HG03066 (cell line): ENCODE results near the gene MINDY4B.

Experiments used
- ATAC-seq: cut with Tn5 transposase; IDR thresholded peaks from one replicate; pipeline ENCODE4 v1.9.1; 2021; ENCODE audit warnings: low read depth; ENCODE audit not compliant: unreplicated experiment

The MINDY4B gene

GRCh38 chr3:150850191-150850590, 55.0 kb downstream of the MINDY4B start:
- no peak for ATAC-seq

- ATAC-seq = no peak
Measured at GRCh38 chr3:150848864-150849263, 56.4 kb downstream of the MINDY4B start.

GRCh38 chr3:150847433-150847832, 57.8 kb downstream of the MINDY4B start:
- ATAC-seq = no peak

DNA sequence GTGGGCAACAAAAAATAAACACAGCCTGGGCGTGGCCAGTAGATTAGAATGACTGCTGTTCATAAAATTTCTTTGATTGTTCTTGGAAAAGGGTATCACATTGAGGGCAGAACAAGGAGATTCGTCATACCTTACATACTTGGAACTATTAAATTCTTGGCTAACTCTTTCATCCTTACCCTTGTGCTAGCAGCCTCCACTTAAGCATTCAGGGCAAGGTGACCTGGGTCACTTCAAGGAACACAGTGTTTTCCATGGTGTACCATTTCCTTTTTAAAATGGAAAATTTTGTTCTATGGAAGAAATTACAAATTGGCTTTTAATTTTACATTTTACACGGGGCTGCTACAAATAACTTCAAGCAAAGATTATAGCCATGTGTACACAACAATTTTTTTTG, 60.8 kb downstream of the MINDY4B start:
- ATAC-seq = no peak

GRCh38 chr3:150843241-150843640, 62.0 kb downstream of the MINDY4B start:
- ATAC-seq = no peak

GRCh38 chr3:150840802-150841515, 64.3 kb downstream of the MINDY4B start:
- ATAC-seq = no peak

DNA sequence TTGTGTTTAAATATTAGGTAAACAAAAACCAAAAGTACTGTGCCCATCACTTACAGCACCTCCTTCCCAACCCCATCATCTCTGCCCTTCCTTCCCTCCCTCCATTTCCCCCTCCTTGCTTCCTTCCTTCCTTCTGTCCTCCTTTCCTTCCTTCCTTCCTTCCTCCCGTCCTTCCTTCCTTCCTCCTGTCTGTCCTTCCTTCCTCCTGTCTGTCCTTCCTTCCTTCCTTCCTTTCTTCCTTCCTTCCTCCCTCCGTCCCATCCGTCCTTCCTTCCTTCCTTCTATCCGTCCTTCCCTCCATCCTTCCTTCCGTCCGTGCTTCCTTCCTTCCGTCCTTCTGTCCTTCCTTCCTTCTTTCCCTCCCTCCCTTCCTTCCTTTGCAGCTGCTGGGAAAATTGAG, 74.5 kb downstream of the MINDY4B start:
- ATAC-seq = no peak

DNA sequence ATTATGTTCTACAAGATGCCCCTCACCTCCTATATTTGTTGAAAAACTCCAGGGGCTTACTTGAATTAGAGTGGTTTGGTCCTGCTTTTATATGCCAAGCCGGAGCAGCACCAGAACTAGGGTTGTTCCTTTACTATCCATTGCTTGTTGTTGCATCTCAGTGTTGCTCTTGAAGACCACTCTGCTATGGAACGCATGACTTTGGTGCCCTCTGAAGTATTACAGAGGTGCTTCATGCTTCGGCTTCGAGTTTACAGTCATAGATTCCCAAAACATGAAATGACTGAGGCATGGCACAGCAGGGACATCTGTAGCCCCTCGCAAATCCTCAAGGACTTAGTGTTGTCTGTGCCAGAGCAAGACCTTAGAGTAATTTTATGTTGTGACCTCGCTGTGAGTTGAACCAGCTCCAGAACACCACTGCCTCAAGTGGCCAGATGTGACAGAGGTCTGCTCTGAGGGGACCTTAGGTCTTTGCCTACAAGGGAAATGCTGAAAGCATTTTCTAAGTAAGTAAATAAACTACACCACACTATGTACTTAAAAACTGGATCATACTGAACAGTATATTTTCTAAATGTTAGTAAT, 75.1 kb downstream of the MINDY4B start:
- ATAC-seq = no peak

- no peak for ATAC-seq
Measured at GRCh38 chr3:150829408-150829807, 75.8 kb downstream of the MINDY4B start.

DNA sequence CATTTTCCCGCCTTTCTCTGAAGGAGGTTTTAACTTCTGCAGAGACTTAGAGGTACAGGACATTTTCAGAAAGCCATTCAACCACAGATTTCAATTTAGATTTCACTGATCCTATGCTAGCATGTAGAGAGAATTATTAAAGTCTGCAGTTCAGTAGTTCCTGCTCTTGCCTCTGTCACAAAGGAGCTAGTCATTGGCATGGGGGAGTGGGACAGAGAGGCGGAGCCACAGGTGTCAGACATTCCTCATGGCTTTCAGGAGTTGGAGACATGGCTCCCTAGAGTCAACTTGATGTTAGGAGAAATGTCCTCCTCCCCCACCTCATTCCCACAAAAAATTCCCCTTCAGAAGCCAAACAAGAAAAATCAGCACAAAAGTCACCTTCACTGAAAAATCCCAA, 76.2 kb downstream of the MINDY4B start:
- no peak for ATAC-seq

GRCh38 chr3:150828261-150828660, 77.0 kb downstream of the MINDY4B start:
- ATAC-seq = no peak

DNA sequence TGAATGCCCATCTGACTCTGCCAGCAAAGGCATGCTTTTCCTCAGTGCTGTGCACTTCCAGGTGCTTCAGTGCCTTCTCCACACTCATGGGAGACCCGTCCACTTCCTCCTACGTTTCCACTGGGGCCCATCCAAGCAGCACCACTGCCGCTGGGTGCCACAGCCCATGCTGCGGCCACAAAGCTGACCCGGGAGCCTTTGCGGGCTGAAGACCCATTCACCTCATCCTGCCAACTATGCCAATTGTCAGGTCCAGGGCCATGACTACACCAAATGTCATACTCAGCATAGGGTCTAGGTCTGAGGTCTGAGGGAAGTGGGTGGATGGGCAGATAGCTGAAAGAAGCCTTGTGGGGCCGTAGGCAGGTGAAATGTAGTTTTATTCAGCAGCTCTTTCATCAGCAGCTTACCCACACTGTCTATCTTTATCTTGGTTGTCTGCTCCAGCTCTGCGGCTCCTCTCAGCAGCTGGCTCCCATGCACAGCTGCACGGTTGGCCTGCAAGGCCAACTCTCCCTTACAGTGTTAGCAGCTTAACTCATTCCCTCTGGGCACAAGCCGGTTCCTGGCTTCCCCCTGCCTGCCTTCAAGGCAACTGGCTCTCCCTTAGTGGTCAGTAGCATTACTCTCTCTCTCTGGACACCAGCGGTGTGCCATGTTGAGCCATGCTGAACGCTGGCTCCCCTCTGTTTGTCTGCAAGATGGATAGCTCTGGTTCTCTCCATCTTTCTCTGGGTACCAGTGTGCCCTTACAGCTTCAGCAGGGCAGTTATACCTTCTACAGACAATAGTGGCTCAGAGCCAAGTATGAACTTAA, 78.6 kb downstream of the MINDY4B start:
- no peak for ATAC-seq

- no peak for ATAC-seq
Measured at GRCh38 chr3:150825916-150826377, 79.3 kb downstream of the MINDY4B start.

GRCh38 chr3:150825192-150825915, 79.9 kb downstream of the MINDY4B start:
- no peak for ATAC-seq

DNA sequence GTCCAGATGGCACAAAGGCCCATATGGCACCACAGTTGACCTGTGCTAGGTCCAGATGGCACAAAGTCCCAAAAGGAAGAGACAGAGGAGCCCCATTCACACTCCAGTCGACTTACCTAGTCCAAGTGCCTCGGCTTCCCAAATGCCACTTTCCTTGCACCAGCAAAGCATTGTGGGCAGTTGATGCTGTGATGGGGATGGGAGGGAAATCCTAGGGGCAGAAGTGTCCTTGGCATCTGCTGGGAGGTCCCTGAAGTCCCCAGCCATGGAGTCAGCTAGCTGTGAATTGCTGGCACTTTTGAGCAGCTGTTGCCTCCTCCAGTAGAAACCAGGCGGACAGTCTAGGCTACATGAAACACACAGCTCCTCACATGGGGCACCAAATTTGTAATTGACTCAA, 82.0 kb downstream of the MINDY4B start:
- ATAC-seq = no peak

GRCh38 chr3:150822636-150823035, 82.6 kb downstream of the MINDY4B start:
- no peak for ATAC-seq
